Activated gamma-delta T cell (primary cell): ENCODE data around the gene TEAD4.

Source experiments
- DNase-seq: peaks from one replicate; lab custom pipeline; 2025; lab: John Stamatoyannopoulos, UW

TEAD4 gene

GRCh38 chr12:3032161-3032560 is 73.0 kb downstream of the TEAD4 start:
- DNase-seq: no peak

DNA sequence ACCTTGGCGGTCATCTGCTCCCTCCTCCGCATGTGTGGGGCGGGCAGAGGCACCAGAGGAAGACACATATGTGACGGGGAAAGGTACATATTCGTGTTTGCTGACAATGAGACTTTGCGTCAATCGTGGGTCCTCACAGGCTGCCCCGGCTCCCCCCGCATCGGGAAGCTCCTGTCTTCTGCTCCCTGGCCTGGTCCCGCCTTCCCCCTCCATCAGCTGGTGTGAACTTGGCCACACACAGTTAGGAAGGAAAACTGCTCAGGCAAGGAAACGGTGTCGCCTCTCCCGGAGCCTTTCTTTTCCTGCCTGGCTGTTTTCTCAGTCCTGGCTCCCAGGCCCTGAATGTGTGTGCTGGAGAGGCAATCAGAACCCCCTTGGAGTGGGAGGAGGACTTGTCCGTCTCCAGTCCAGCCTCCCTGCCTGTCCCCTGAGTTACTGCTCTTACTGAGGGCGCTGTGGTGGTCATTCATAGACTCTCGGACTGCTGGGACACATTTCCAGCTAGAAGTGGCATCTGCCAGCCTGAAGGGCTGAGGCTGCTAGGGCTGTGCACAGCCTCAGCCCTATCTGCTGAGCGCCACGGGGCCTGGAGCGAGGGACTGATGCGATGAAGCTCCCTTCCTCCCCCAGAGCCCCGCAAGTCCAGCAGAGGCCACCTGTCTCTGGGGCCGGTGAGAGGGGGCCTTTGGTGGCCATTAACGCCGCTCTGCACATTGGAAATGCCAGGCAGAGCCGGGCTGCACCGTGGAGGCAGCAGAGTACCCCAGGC is 73.8 kb downstream of the TEAD4 start:
- no peak for DNase-seq

DNA sequence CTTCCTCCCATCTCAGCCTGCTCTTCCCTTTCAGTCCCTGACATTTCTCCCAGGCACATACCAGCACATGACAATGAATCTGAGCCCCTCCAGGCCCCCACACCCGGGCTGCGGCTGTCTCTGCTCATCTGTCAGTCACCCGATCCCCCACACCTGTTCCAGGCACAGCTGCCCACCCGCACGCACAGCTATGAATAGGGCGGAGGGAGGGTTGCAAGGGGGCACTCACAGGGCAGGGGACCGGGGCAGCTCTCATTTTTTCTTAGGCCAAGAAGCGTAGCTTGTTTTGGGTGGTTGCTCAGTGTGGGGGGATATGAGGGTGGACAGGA is 74.3 kb downstream of the TEAD4 start:
- no peak for DNase-seq

GRCh38 chr12:3034067-3034750 is 75.0 kb downstream of the TEAD4 start:
- no peak for DNase-seq

DNA sequence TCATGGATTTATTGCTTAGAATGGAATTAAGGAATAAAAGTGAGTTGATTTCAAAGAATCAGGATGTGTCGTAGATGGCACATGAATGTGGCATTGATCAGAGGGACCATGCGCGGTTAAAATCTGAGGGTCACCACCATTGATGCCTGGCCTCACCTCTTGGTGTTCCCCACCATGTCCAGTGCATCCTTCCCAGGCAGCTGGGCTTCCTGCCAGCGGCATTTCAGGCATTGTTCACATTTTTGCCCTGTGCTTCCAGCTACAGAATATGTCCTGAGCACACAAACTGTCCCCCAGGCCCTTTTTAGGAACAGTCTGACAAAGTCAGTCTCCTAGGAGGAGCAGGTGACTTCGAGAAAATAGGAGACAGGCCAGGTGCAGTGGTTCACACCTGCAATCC is 76.0 kb downstream of the TEAD4 start:
- DNase-seq: no peak

- DNase-seq: no peak
Measured at GRCh38 chr12:3035815-3036702, 76.9 kb downstream of the TEAD4 start.

- no peak for DNase-seq
Measured at GRCh38 chr12:3036901-3037600, 77.9 kb downstream of the TEAD4 start.

DNA sequence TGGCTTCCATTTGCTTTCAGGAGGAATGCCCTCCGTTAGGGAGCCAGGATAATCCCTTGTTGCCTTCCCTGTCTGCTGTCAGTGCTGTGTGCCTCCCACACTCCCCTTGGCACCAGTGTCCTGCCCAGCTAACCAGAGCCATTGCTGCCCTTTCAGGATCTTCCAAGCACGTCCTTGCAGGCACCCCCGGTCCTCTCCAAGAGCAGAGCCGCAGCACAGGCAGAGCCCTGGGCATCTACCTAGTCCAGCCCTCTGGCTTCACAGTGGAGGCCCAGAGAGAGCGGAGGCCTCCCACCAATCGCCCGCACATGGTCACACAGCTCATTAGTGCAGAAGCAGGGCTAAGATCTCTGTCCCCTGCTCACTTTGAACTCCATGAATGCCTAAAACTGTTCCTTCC is 79.0 kb downstream of the TEAD4 start:
- no peak for DNase-seq

- DNase-seq: no peak
Measured at GRCh38 chr12:3038926-3039510, 79.8 kb downstream of the TEAD4 start.

DNA sequence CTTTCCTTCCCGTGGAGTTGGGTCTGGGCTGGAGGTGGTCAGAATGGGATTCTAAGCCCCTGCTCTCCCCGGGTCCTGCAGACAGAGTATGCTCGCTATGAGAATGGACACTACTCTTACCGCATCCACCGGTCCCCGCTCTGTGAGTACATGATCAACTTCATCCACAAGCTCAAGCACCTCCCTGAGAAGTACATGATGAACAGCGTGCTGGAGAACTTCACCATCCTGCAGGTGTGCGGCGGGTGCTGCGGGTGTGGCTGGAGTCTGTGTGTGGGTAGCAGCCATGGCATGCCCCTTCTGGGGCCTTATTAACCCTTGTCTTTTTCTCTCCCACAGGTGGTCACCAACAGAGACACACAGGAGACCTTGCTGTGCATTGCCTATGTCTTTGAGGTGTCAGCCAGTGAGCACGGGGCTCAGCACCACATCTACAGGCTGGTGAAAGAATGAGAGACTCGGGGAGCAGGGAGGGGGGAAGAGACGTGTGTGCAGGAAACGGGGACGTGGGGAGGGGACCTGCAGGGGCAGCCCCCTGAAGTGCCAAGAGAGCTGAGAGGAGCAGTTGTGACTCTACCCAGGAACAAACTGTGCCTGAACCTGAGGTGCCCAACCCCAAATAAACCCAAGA is 80.9 kb downstream of the TEAD4 start:
- no peak for DNase-seq

DNA sequence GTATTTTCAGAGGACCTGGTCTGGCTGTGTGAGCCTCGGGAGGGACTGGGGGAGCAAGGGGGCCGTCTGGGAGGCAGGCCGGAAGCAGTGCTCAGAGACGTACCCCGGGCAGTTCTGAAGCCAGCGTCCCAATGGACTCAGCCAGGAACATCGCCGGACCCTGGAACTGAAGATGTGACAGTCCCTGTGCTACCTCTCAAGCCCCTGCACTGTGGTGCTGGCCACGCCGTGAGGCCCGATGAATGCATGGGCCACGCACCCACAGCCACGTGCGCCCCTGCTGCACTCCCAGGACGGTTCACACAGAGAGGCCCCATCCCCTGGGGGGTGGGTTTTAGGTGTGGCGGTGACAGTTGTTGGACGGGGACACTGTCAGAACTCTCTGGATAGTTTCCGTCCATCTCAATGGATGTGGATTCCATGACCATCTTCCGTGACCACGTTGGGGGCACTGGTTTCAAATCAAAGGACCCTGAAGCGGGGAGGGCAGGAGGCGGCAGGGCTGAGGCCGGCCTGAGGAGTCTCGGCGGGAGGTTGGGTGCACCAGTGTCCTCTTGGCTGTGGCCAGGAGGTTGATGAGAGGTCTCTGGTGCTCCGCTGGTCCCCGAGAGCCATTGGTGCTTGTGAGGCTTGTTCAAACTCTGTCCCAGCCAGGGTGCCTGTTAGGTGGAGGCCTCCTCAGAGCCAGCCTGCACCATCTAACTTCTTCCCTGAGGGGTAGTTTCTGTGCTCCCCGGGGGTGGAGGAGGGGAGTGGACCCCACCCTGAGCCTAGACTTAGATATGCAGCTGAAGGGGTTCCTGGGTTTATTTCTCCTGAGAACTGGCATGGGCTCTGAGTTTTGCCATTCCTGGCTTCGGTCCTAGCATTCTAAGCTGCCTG is 81.7 kb downstream of the TEAD4 start:
- no peak for DNase-seq

GRCh38 chr12:3041558-3042164 is 82.5 kb downstream of the TEAD4 start:
- DNase-seq: no peak

GRCh38 chr12:3042394-3042793 is 83.2 kb downstream of the TEAD4 start:
- no peak for DNase-seq

- DNase-seq: no peak
Measured at GRCh38 chr12:3042826-3043225, 83.6 kb downstream of the TEAD4 start.

GRCh38 chr12:3043406-3043805 is 84.2 kb downstream of the TEAD4 start:
- DNase-seq: no peak

GRCh38 chr12:3044141-3044630 is 85.0 kb downstream of the TEAD4 start:
- no peak for DNase-seq

DNA sequence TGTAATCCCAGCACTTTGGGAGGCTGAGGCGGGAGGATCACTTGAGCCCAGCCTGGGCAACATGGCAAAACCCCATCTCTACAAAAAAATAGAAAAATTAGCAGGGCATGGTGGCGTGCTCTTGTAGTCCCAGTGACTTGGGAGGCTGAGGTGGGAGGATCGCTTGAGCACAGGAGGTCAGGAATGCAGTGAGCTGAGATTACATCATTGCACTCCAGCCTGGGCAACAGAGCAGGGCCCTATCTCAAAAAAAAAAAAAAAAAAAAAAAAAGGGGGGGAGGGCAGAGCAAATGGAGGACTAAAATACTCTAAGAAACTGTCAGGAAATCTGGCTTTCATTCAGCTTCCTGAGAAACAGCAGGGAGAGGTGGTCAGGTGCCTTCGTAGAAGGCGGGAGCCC is 86.3 kb downstream of the TEAD4 start:
- no peak for DNase-seq

DNA sequence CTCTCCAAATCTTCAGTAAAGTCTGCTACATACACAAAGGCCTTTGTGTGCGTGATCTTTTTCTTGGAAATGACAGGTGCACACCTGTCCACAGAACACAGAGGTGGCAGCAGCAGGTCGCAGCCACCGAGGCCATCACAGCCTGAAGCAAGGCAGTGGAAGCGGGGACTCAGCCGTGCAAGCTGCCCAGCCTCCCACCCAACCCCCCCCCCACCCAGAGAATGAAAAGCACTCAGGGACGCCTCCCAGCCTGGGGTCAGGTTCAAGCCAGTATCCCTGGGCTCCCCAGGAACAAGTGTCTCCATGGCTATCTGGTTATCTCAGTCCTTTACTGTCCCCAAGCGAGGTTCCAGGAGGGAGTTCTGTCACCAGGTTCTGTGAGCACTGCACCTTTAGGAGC is 86.8 kb downstream of the TEAD4 start:
- DNase-seq: no peak

DNA sequence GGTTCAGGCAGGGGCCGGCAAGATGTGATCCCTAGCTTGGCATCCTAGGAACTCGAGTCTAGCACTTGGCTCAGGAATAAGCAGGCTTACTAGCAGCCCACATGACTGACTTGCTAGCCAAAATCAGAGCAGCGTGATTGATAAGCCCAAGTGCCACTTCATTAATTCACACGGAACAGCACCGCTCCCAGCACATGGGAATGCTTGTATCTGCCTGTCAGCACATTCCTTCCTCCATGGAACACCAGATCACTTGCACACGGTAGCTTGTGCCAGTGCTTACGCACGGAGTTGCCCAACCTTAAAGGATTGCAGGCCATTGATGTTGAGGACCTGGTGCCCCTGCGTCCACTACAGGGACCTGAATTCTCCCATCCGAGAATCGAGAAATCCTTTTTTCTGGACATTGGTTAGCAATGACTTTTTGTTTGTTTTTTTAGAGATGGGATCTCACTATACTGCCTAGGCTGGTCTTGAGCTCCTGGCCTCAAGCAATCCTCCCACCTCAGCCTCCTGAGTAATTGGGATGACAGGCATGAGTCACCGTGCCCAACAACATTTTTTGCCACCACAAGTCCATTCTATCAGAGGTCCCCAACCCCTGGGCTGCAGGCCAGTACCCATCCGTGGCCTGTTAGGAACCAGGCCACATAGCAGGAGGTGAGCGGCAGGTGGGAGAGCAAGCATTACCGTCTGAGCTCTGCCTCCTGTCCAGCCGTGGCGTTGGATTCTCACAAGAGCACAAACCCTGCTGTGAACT is 87.4 kb downstream of the TEAD4 start:
- DNase-seq: no peak
